Activated CD8-positive, alpha-beta memory T cell treated with anti-CD3 and anti-CD28 coated beads, Interleukin-2, amount 50 U/mL, for 24 hours (primary cell): Measurements from ENCODE around the gene DDT.
"Not testable (repeated sequence)": the region's sequence is repeated elsewhere in the genome, so short reads cannot be mapped to it uniquely, and the experiment has no call there.

Source experiments
- DNase-seq: peaks from one replicate; pipeline ENCODE4 v3.0.0-alpha.2; 2020; ENCODE audit errors: extremely low read depth

Gene DDT

GRCh38 chr22:23974345-23974744, at the start of gene DDT:
Gene DDT, minus strand, starts transcription at chr22:23974441. Its CDS starts 27 bp downstream, at chr22:23974414.
- DNase-seq, result not testable (repeated sequence)

DNA sequence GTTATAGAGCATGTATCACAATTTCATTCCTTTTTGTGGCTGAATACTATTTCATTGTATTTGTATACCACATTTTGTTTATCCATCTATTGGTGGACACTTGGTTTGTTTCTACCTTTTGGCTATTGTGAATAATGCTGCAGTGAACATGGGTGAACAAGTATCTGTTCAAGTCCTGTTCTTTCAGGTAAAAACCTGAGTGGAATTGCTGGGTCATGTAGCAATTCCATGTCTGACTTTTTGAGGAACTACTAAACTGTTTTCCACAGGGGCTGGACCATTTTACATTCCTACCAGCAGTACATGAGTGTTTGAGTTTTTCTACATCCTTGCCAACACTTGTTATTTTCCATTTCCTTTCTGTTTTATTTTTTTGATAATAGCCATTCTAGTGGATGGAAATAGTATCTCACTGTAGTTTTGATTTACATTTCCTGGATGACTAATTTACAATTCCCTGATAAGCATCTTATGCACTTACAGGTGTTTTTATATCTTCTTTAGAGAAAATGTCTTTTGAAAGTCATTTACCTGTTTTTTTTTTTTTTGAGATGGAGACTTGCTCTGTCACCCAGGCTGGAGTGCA, 49.1 kb upstream of the DDT start:
- DNase-seq, result no peak

GRCh38 chr22:24021304-24021703, 47.1 kb upstream of the DDT start:
- DNase-seq, result no peak

DNA sequence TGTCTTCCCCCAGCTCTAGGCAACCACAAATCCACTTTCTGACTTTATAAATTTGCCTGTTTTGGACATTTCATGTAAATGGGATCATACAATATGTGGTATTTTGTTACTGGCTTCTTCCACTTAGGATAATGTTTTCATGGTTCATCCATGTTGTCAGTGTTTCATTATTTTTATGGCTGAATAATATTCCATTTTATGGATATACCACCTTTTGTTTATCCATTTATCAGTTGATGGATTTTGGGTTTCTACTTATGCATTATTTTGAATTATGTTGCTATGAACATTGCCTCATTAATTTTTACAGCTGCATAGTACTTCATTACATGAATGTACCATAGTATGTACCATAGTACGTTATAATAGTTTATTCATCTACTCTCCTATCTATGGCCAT, 41.9 kb upstream of the DDT start:
- DNase-seq, result no peak

DNA sequence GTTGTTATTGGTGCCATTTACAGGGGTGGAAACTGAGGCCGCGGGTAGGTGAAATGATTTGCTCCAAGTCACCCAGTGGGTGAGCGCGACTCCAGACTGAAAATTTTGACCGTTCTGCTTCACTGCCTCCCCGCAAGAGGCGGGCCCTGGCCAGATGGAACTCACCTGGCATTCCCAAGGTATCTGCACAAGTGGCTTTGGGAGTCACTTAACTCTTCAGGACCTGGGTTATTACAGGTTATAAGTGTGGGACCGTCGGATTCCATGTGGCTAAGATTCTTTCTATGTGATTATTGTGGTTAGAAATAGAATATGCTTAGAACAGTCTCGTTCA, 37.5 kb upstream of the DDT start:
- no peak for DNase-seq

DNA sequence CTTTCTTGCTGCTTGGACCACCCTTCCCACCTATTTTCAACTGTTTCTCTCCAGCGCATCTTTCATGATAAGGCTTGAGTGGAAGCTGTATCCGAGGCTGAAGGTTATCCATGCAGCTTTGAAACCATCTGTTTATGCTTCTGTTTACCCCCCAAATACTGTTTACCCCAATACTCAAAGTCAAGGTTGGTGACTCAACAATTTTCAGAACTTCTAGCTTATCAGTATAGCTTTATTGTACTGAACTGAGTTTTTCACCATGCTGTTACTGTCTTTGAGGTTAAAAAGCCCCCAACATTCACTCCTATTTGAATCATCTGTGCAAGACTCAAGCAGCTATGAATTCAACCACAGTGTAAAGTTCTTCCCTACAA, 35.8 kb upstream of the DDT start:
- no peak for DNase-seq

DNA sequence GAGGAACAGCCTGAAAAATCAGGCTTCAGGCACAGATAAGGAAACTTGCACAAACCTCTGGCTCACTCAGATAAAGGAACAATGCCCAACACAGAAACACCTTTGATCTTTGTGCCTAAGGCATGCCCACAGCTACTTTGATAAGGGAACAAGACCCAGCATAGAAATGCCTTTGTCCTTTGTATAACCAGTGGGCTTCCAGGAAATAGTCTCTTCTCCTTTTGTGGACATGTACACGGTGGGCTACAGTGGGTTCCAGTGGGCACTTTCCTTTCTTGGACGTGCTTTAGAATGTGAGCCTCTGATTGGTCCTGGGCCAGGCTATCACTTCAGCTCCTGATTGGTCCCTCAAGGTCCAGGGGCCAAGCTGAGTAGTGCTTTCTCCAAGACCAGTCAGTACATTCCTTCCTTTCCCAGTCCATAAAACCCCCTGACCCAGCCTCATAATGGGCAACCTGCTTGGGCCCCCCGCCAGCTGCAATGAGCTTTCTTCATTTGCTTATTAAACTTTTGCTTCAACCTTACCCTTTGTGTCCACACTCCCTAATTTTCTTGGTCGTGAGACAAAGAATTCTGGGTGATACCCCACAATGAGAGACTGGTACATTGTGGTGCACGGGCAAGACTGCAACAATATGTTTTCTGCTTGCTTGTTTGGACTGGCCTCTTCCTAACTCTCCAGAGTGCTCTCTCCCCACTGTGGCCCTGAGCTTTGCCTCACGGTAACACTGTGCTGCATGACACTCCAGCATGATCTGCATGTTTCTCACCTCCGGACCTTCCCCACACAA, 35.2 kb upstream of the DDT start:
- no peak for DNase-seq

GRCh38 chr22:24008381-24009226, 34.4 kb upstream of the DDT start:
- DNase-seq, result no peak

GRCh38 chr22:24008022-24008283, 33.7 kb upstream of the DDT start:
- DNase-seq, result no peak

GRCh38 chr22:24007253-24008021, 33.2 kb upstream of the DDT start:
- no peak for DNase-seq

DNA sequence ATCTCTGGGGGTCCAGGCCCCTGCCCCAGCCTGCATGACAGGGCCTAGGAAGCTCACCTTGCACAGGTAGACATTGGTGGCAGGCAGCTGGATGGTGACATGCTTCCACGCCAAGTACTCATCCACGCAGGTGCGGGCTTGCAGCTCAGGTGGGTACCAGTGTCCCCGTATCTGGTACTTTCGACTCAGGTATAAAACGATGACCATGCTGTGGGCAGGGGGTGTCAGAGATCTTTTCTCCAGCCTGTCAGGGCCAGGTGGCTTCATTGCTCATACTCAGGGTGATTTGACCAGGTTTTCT, 32.6 kb upstream of the DDT start:
- DNase-seq, result no peak

DNA sequence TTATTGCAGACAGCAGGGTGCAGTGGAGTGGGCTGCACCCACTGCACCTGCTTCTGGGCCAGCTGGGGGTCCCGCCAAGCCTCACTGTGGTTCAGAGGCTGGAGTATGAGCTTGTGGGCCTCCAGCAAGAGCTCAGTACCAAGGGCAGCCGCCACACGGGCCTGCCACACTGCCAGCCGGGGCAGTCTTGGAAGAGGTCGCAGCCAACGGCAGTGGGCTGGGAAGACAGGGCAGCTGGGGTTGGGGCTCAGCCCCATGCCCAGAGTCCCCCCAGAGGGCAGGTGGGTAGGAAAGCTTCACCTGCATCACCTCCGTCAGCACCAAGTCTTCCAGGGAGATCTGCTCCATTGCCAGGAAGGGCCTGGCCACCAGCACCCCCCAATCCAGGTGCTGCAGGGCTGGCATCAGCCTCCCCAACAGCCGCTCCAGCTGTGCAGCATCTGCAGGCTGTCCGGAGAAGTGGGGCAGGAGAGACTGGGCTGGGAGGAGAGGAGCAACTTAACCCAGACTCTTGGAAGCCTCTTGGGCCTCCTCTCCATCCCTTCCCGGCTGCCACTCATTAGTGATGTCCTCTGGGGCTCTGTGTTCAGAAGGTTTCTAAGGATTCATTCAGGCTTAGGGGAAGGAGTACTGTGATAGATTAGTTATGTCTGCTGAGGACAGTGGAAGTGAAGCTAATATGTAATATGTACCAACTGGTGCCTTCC, 32.1 kb upstream of the DDT start:
- DNase-seq, result no peak

DNA sequence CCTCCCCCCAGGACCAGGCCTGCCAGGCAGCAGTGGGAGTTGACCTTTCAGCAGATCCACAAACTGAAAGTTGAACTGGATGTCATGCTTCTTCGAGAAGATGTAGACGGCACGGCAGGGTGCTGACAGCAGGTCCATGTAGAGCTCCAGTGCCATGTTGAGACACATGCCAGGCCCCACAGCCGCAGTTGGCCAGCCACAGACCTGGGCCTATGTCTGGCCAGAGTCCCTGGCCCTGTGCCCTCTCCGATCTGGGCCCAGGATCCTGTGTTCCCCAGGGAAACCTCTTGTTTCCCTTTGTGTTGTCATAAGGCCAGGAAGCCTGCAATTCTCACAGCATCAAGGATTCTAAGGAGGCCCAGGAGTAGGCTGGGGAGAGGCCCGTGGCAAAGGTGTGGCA, 31.0 kb upstream of the DDT start, which contains the start of gene GSTT4:
Gene GSTT4 (minus strand): TSS at position 253 of the 400 bp plus-strand sequence. CDS start 97 bp downstream, at position 156.
- DNase-seq, result no peak

DNA sequence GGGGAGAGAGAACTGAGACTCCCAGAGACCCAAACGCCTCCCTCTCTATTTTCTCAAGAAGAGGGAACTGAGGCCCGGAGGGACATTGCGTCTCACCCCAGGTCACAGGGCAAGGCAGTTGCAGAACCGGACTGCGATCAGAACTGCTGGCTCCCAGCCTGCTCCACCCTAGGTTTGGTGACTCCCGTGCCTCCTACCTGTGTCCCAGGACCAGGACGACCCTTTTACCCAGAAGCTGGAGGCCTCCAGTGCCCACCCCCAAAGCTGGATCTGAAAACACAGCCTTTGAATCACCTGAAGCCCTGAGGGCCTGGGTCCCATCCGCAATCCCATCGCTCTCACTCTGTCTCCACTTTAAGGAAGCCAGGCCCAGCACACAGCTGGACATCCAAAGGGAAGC, 29.6 kb upstream of the DDT start:
- no peak for DNase-seq

- no peak for DNase-seq
Observed at GRCh38 chr22:24002851-24003250, 28.6 kb upstream of the DDT start.

GRCh38 chr22:24002272-24002671, 28.0 kb upstream of the DDT start:
- no peak for DNase-seq

GRCh38 chr22:24001314-24001713, 27.1 kb upstream of the DDT start:
- DNase-seq, result no peak

- DNase-seq, result not testable (repeated sequence)
Observed at GRCh38 chr22:23999779-24000178, 25.5 kb upstream of the DDT start.

DNA sequence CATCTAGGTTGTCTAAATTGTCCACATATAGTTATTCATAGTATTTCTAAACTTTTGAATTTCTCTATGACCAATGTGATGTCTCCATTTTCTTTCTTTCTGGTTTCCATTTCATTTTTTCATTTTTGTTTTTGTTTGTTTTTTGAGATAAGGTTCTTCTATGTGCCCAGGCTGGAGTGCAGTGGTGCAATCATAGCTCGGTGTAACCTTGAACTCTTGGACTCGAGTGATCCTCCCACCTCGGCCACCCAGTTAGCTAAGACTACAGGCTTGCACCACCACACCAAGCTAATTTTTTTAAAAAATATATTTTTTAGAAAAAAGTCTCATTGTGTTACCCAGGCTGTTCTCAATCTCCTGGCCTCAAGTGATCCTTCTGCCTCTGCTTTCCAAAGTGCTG, 22.9 kb upstream of the DDT start:
- no peak for DNase-seq

GRCh38 chr22:23993581-23994177, 19.4 kb upstream of the DDT start:
- DNase-seq, result not testable (repeated sequence)

GRCh38 chr22:23993080-23993479, 18.8 kb upstream of the DDT start:
- not testable (repeated sequence) for DNase-seq
